MM.1S (cell line): ENCODE data around the gene RNF113B.

Experiments used
- DNase-seq: peaks from one replicate; pipeline ENCODE4 v3.0.0-alpha.2; 2015
- H2AFZ ChIP-seq: fragments of 300-600 bp; sonication (generic); 2 replicates; pipeline ENCODE4 v1.6.0; 2016; ENCODE audit warnings: antibody characterized with exemption, low read length
- H3F3A ChIP-seq: fragments of 300-600 bp; sonication (generic); 2 replicates; pipeline ENCODE4 v1.6.1; 2016; ENCODE audit warnings: mild to moderate bottlenecking, antibody characterized with exemption, low read length, moderate library complexity, mixed read lengths; ENCODE audit not compliant: insufficient read depth
- H3K27ac ChIP-seq: fragments of 300-600 bp; sonication (generic); 2 replicates; pipeline ENCODE4 v1.5.1; 2016; ENCODE audit warnings: mild to moderate bottlenecking, low read length
- H3K27me3 ChIP-seq: fragments of 300-600 bp; sonication (generic); replicated peaks from 2 replicates; pipeline ENCODE4 v1.6.0; 2016; ENCODE audit warnings: low read length; ENCODE audit not compliant: insufficient read depth
- H3K36me3 ChIP-seq: fragments of 300-600 bp; sonication (generic); replicated peaks from 2 replicates; pipeline ENCODE4 v1.6.1; 2016; ENCODE audit warnings: mild to moderate bottlenecking, low read length, mixed read lengths; ENCODE audit not compliant: insufficient read depth
- H3K4me1 ChIP-seq: fragments of 300-600 bp; sonication (generic); 2 replicates; pipeline ENCODE4 v1.6.1; 2016; ENCODE audit warnings: low read length, mixed read lengths
- H3K4me2 ChIP-seq: fragments of 300-600 bp; sonication (generic); 2 replicates; pipeline ENCODE4 v1.6.0; 2016; ENCODE audit warnings: low read depth, low read length
- H3K4me3 ChIP-seq: fragments of 300-600 bp; sonication (generic); 2 replicates; pipeline ENCODE4 v1.5.1; 2016; ENCODE audit warnings: low read length, mixed read lengths
- H3K79me2 ChIP-seq: fragments of 300-600 bp; sonication (generic); 2 replicates; pipeline ENCODE4 v1.6.1; 2016; ENCODE audit warnings: mixed run types, low read length, mixed read lengths
- H3K9ac ChIP-seq: fragments of 300-600 bp; sonication (generic); 2 replicates; pipeline ENCODE4 v1.6.1; 2016; ENCODE audit warnings: low read length, mixed read lengths
- H3K9me2 ChIP-seq: fragments of 300-600 bp; sonication (generic); replicated peaks from 2 replicates; pipeline ENCODE4 v1.6.1; 2016; ENCODE audit warnings: mild to moderate bottlenecking, low read length, mixed read lengths; ENCODE audit not compliant: insufficient read depth
- H3K9me3 ChIP-seq: fragments of 300-600 bp; sonication (generic); replicated peaks from 2 replicates; pipeline ENCODE4 v1.6.1; 2016; ENCODE audit warnings: mild to moderate bottlenecking, low read length, mixed read lengths; ENCODE audit not compliant: insufficient read depth
- H4K20me1 ChIP-seq: fragments of 300-600 bp; sonication (generic); 2 replicates; pipeline ENCODE4 v1.6.1; 2016; ENCODE audit warnings: mild to moderate bottlenecking, low read length, moderate library complexity, mixed read lengths; ENCODE audit not compliant: insufficient read depth
- CTCF ChIP-seq: fragments of 300-600 bp; sonication (generic); IDR thresholded peaks from 2 replicates; pipeline ENCODE4 v1.5.1; 2016; ENCODE audit warnings: antibody characterized with exemption, low read length, mixed read lengths
- EZH2 ChIP-seq: fragments of 300-600 bp; sonication (generic); optimal IDR thresholded peaks from 2 replicates; pipeline ENCODE3; 2017; ENCODE audit warnings: low read depth, mild to moderate bottlenecking, antibody characterized with exemption, low read length, mixed read lengths
- EZH2phosphoT487 ChIP-seq: fragments of 300-600 bp; sonication (generic); IDR thresholded peaks from 2 replicates; pipeline ENCODE4 v1.6.1; 2018; ENCODE audit warnings: antibody characterized with exemption, low read length

RNF113B gene

GRCh38 chr13:98224557-98224956, 47.5 kb upstream of the RNF113B start:
- Histone ChIP-seq H3K9me3 (no peaks in the 10 kb centered on the region), H3K36me3 (no peaks in the 10 kb centered on the region), H2AFZ (no peak overlapping the region), H3K79me2 (no peaks in the 10 kb centered on the region), H3F3A (no peaks in the 10 kb centered on the region), H3K27me3 (no peaks in the 10 kb centered on the region), H3K4me1 (no peaks in the 10 kb centered on the region), H3K9me2 (no peaks in the 10 kb centered on the region), H3K4me2 (no peak overlapping the region), H3K4me3 (no peak overlapping the region), H3K27ac (no peak overlapping the region), H4K20me1 (no peaks in the 10 kb centered on the region), H3K9ac (no peak overlapping the region)
- no peak for TF ChIP-seq EZH2
- TF ChIP-seq EZH2phosphoT487: no peak
- TF ChIP-seq CTCF: no peak
- no peak for DNase-seq

- Histone ChIP-seq H3K27ac (no peak overlapping the region), H2AFZ (no peak overlapping the region), H3K36me3 (no peaks in the 10 kb centered on the region), H3K79me2 (no peaks in the 10 kb centered on the region), H3K4me3 (no peak overlapping the region), H3K4me2 (no peak overlapping the region), H3K9ac (no peak overlapping the region), H3K4me1 (no peaks in the 10 kb centered on the region), H4K20me1 (no peaks in the 10 kb centered on the region), H3K9me3 (no peaks in the 10 kb centered on the region), H3K9me2 (no peaks in the 10 kb centered on the region), H3F3A (no peaks in the 10 kb centered on the region), H3K27me3 (no peaks in the 10 kb centered on the region)
- no peak for DNase-seq
- TF ChIP-seq EZH2: no peak
- no peak for TF ChIP-seq EZH2phosphoT487
- TF ChIP-seq CTCF: no peak
Measured at GRCh38 chr13:98223741-98224140, 46.7 kb upstream of the RNF113B start.

GRCh38 chr13:98222816-98223215, 45.7 kb upstream of the RNF113B start:
- Histone ChIP-seq H3K27me3 (no peaks in the 10 kb centered on the region), H3K79me2 (no peaks in the 10 kb centered on the region), H3K9me3 (no peaks in the 10 kb centered on the region), H3K4me3 (no peak overlapping the region), H2AFZ (no peak overlapping the region), H3K9me2 (no peaks in the 10 kb centered on the region), H3K4me2 (no peak overlapping the region), H4K20me1 (no peaks in the 10 kb centered on the region), H3F3A (no peaks in the 10 kb centered on the region), H3K27ac (no peak overlapping the region), H3K4me1 (no peaks in the 10 kb centered on the region), H3K9ac (no peak overlapping the region), H3K36me3 (no peaks in the 10 kb centered on the region)
- no peak for TF ChIP-seq EZH2
- no peak for TF ChIP-seq CTCF
- no peak for TF ChIP-seq EZH2phosphoT487
- no peak for DNase-seq

GRCh38 chr13:98222081-98222554, 45.0 kb upstream of the RNF113B start:
- Histone ChIP-seq H3K4me1 (no peaks in the 10 kb centered on the region), H3F3A (no peaks in the 10 kb centered on the region), H3K4me2 (no peak overlapping the region), H3K79me2 (no peaks in the 10 kb centered on the region), H2AFZ (no peak overlapping the region), H3K9me2 (no peaks in the 10 kb centered on the region), H3K4me3 (no peak overlapping the region), H3K9ac (no peak overlapping the region), H3K27me3 (no peaks in the 10 kb centered on the region), H3K9me3 (no peaks in the 10 kb centered on the region), H3K36me3 (no peaks in the 10 kb centered on the region), H4K20me1 (no peaks in the 10 kb centered on the region), H3K27ac (no peak overlapping the region)
- TF ChIP-seq EZH2phosphoT487: no peak
- no peak for TF ChIP-seq CTCF
- no peak for TF ChIP-seq EZH2
- DNase-seq: no peak
